LNCaP clone FGC (cell line): ENCODE data around the gene BMP6.

ENCODE experiments used
- DNase-seq: peaks from one replicate; pipeline ENCODE4 v3.0.0-alpha.2; 2011; ENCODE audit warnings: low read depth
- H3K4me3 ChIP-seq: 2 replicates; pipeline ENCODE4 v1.5.1; 2011; ENCODE audit warnings: mild to moderate bottlenecking, low read depth, low read length, control low read depth
- TF ChIP-seq, protein P1 (sequence below): IDR thresholded peaks from 2 replicates; pipeline ENCODE4 v1.5.1; 2012; ENCODE audit warnings: mild to moderate bottlenecking; ENCODE audit not compliant: control insufficient read depth, insufficient read depth; ENCODE audit errors: extremely low read depth

BMP6 gene

DNA sequence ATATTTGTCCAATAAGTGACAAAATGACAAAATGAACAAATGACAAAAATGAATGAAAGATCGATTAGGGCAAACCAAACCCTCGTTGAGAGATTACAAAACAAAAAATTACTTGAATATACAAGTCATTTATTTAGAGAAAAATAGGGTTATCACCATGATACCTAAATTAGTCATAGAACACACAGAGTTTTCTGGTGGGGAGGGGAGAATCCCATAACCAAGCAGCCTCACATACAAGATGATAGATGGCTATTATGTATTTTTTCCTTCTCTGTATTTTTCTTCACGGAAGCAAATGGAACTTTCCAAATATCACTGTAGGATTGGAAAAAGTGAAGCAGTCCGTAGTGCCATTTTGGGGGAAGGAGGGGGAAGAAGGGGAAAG, 28.5 kb upstream of the BMP6 start:
- H3K4me3 ChIP-seq = no peak overlapping the region
- TF ChIP-seq, protein P1, sequence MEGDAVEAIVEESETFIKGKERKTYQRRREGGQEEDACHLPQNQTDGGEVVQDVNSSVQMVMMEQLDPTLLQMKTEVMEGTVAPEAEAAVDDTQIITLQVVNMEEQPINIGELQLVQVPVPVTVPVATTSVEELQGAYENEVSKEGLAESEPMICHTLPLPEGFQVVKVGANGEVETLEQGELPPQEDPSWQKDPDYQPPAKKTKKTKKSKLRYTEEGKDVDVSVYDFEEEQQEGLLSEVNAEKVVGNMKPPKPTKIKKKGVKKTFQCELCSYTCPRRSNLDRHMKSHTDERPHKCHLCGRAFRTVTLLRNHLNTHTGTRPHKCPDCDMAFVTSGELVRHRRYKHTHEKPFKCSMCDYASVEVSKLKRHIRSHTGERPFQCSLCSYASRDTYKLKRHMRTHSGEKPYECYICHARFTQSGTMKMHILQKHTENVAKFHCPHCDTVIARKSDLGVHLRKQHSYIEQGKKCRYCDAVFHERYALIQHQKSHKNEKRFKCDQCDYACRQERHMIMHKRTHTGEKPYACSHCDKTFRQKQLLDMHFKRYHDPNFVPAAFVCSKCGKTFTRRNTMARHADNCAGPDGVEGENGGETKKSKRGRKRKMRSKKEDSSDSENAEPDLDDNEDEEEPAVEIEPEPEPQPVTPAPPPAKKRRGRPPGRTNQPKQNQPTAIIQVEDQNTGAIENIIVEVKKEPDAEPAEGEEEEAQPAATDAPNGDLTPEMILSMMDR = no peak
- DNase-seq = no peak

DNA sequence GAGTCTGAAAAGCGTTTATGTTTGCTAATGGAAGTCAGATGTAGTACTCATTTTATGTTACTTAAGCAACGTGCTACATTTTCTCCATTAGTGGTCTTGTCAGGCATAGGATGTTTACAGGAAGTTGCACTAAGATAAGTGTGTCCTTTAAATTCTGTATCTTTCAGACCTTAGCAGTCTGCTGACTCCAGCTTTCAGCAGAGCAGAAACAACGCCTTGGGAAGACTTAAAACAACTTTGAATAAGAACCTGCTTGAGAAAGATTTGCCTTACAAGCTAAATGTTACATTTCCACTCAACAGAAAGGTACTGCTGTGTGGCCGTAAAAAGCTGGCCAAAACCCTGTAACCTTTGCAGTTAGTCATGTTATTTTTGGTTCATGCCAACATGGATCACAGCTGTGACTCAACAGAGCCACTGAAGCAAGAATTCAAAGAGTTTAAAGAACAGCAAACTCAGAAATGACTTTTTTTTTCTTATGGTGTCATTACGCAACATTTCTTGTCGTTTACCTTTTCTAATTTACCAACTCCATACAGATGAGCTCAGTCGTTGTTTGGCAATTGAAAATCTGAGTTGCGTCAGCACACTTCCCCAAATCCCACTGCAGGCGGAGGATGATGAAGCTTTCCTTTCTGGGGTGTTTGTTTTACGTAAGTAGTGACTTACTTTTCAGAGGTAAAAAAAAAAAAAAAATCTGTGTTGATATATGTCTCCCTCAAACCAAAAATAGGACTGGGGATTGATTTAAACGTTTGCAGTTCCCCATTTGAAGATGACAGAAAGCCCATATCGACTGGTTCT, 27.9 kb upstream of the BMP6 start:
- no peak for DNase-seq
- H3K4me3 ChIP-seq = no peak overlapping the region
- TF ChIP-seq, protein P1 = no peak

DNA sequence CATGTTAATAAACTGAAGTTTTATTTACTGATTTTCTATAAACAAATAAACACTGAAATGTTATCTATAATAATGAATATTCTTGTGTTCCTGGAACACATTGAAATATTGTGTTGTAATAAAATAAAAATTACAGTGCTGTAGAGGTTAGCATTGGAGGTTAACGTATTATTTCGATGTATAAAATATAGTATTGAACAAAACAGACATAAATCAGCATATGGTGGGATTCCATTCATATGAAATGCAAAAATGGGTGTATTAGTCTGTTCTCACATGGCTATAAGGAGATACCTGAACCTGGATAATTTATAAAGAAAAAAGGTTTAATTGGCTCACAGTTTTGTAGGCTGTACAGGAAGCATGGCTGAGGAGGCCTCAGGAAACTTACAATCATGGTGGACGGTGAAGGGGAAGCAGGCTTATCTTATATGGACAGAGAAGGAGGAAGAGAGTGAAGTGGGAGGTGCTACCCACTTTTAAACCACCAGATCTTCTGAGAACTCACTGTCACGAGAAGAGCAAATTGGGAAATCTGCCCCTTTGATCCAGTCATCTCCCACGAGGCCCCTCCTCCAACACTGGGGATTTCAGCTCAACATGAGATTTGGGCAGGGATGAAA, 24.6 kb upstream of the BMP6 start:
- DNase-seq = no peak
- TF ChIP-seq, protein P1 = no peak
- no peak overlapping the region for H3K4me3 ChIP-seq

DNA sequence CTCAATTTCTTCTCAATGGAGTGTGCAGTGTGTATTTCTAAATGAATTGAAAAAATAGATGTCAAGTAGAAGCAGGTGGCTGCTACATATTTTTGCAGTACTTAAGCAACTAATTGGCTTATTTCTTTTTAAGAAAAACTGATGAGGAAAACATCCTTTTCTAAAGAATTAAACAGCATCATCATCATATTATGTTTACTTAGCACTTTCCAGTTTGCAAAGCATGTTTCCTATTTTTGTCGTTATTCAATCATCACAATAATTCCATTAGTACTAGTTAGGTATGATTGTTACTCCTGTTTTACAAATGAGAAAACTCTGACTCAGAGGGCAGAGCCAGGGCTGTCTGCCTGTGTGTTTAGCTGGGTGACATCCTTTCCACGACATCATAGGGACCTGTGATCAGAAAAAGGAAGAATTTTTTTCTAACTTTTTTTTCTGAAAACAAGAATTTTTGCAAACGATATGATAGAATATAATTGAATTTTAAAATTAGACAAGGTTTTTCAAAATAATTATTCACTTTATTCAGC, 22.7 kb upstream of the BMP6 start:
- DNase-seq = no peak
- H3K4me3 ChIP-seq = no peak overlapping the region
- TF ChIP-seq, protein P1 = no peak

DNA sequence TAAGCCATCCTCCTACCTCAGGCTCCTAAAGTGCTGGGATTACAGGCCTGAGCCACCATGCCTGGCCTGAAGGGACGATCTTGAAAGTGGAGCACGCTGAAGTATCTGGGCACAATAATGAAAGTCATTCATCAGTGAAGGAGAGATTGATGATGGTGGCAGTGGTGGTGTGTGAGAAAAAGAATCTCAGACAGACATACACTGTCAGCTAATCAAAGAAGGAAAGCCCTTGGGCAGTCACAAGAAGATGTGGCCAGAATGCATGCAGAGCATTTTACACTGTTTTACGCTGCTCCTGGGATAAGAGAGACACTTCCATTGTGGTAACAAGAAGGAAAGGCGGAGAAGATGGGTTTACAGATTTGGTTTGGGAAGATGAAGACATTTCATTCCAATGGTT, 20.4 kb upstream of the BMP6 start:
- TF ChIP-seq, protein P1 = no peak
- DNase-seq = no peak
- H3K4me3 ChIP-seq = no peak overlapping the region

DNA sequence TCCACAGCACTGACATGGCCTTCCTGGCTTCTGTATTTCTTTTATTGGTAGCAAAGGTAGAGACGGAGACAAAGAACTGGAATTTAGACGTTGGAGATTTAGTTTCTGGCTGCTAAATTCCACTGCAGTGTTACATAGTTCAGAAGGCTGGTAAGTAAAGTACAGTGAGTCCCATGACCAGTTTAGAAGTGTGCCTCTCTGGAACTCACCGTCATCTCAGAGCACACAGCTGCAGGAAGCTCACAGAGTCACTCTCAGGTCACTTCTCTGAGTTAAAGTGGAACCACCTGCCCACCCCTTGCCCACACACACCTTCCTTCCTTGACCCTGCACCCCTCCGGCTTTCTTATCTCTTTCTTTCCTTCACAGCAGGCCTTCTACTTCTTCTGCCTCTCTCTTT, 19.6 kb upstream of the BMP6 start:
- TF ChIP-seq, protein P1 = no peak
- no peak for DNase-seq
- H3K4me3 ChIP-seq = no peak overlapping the region
